ENCODE results near the gene CTNND2.
"Not testable (repeated sequence)": the region's sequence is repeated elsewhere in the genome, so short reads cannot be mapped to it uniquely, and the experiment has no call there.

Gene CTNND2

GRCh38 chr5:11427569-11427968, 476.7 kb downstream of the CTNND2 start:
- Histone ChIP-seq H3K9me3 (replicated peaks in 1 of 11) (no peaks in the 10 kb centered on the region), H3K27ac (no peak overlapping the region), H3K4me3 (no peak overlapping the region), H3K36me3 (no peaks in the 10 kb centered on the region), H3K27me3 (no peaks in the 10 kb centered on the region), H3K4me2 (no peak overlapping the region), H3K4me1 (no peaks in the 10 kb centered on the region), H4K20me1 (no peaks in the 10 kb centered on the region), H3K9ac (no peak overlapping the region)
- no peak for TF ChIP-seq Cebpa-rat (IDR thresholded peaks at IDR 0.05)

- no peaks in the 10 kb centered on the region for H3K27me3 ChIP-seq
- no peak for TF ChIP-seq Cebpa-rat (IDR thresholded peaks at IDR 0.05)
Measured at GRCh38 chr5:11426442-11426841, 477.8 kb downstream of the CTNND2 start.

GRCh38 chr5:11422342-11422741, 481.9 kb downstream of the CTNND2 start:
- Histone ChIP-seq H4K20me1 (no peaks in the 10 kb centered on the region), H3K4me3 (no peak overlapping the region), H3K9ac (no peak overlapping the region), H3K9me3 (replicated peaks in 1 of 11) (peaks cover 3 to 9% (median 7%) of the 10 kb centered on the region in 11 experiments; a peak in 20 of 22 replicates), H3K27me3 (no peaks in the 10 kb centered on the region), H3K36me3 (no peaks in the 10 kb centered on the region), H3K4me1 (no peaks in the 10 kb centered on the region), H3K27ac (no peak overlapping the region), H3K4me2 (no peak overlapping the region)
- TF ChIP-seq Cebpa-rat (IDR thresholded peaks at IDR 0.05), result no peak

More at GRCh38 chr5:11426442-11426841, 477.8 kb downstream of the CTNND2 start:
- H3K27ac ChIP-seq, result no peak overlapping the region
- H3K9me3 ChIP-seq (replicated peaks in 1 of 11), result no peaks in the 10 kb centered on the region
- H3K9ac ChIP-seq, result no peak overlapping the region
- H3K4me2 ChIP-seq, result no peak overlapping the region
- no peak overlapping the region for H3K4me3 ChIP-seq
- H3K36me3 ChIP-seq, result no peaks in the 10 kb centered on the region
- no peaks in the 10 kb centered on the region for H4K20me1 ChIP-seq
- H3K4me1 ChIP-seq, result no peaks in the 10 kb centered on the region

- Histone ChIP-seq H3K9me3 (replicated peaks in 1 of 11) (peaks cover 3 to 13% (median 11%) of the 10 kb centered on the region in 11 experiments; a peak in 20 of 22 replicates), H3K4me2 (no peak overlapping the region), H3K27me3 (no peaks in the 10 kb centered on the region), H3K4me3 (no peak overlapping the region), H3K4me1 (0 out of 20 replicates have a peak, but pooled peaks cover 0 to 4% (median 0%) of the 10 kb centered on the region in 10 experiments), H3K27ac (no peak overlapping the region), H3K36me3 (no peaks in the 10 kb centered on the region), H4K20me1 (no peaks in the 10 kb centered on the region), H3K9ac (no peak overlapping the region)
- no peak for TF ChIP-seq Cebpa-rat (IDR thresholded peaks at IDR 0.05)
Measured at GRCh38 chr5:11420969-11421368, 483.3 kb downstream of the CTNND2 start.

GRCh38 chr5:11415751-11416150, 488.5 kb downstream of the CTNND2 start:
- Histone ChIP-seq H3K9ac (no peak overlapping the region), H3K4me3 (no peak overlapping the region), H4K20me1 (no peaks in the 10 kb centered on the region), H3K27me3 (no peaks in the 10 kb centered on the region), H3K36me3 (no peaks in the 10 kb centered on the region), H3K9me3 (replicated peaks in 1 of 11) (peaks cover 13 to 23% (median 20%) of the 10 kb centered on the region in 11 experiments), H3K4me2 (no peak overlapping the region), H3K27ac (no peak overlapping the region), H3K4me1 (0 out of 20 replicates have a peak, but pooled peaks cover 0 to 5% (median 0%) of the 10 kb centered on the region in 10 experiments)
- no peak for TF ChIP-seq Cebpa-rat (IDR thresholded peaks at IDR 0.05)

- H3K27me3 ChIP-seq, H3K4me2 ChIP-seq, H3K36me3 ChIP-seq, H3K27ac ChIP-seq, H3K4me1 ChIP-seq, H3K4me3 ChIP-seq, H4K20me1 ChIP-seq, H3K9ac ChIP-seq: not testable (repeated sequence)
- H3K9me3 ChIP-seq (replicated peaks in 1 of 11), result peaks cover 13 to 23% (median 20%) of the 10 kb centered on the region in 11 experiments
Measured at GRCh38 chr5:11414732-11415131, 489.5 kb downstream of the CTNND2 start.

- H3K27ac ChIP-seq, result no peak overlapping the region
- no peak overlapping the region for H3K9ac ChIP-seq
- no peak overlapping the region for H3K4me3 ChIP-seq
- H3K4me1 ChIP-seq, result 0 out of 20 replicates have a peak, but pooled peaks cover 0 to 5% (median 0%) of the 10 kb centered on the region in 10 experiments
- H3K9me3 ChIP-seq (replicated peaks in 1 of 11), result peaks cover 5 to 14% (median 10%) of the 10 kb centered on the region in 11 experiments; a peak in 20 of 22 replicates
- H3K4me2 ChIP-seq, result no peak overlapping the region
- no peaks in the 10 kb centered on the region for H3K27me3 ChIP-seq
- no peaks in the 10 kb centered on the region for H3K36me3 ChIP-seq
- no peak for TF ChIP-seq Cebpa-rat (IDR thresholded peaks at IDR 0.05)
- H4K20me1 ChIP-seq, result no peaks in the 10 kb centered on the region
Measured at GRCh38 chr5:11411621-11412020, 492.6 kb downstream of the CTNND2 start.

- Histone ChIP-seq H3K4me2 (no peak overlapping the region), H3K9ac (no peak overlapping the region), H3K4me3 (no peak overlapping the region), H3K27me3 (no peaks in the 10 kb centered on the region), H4K20me1 (no peaks in the 10 kb centered on the region), H3K9me3 (replicated peaks in 1 of 11) (no peaks in the 10 kb centered on the region), H3K4me1 (peaks cover 0 to under 1% (median 0%) of the 10 kb centered on the region in 10 experiments; a peak in 1 of 20 replicates), H3K36me3 (no peaks in the 10 kb centered on the region), H3K27ac (no peak overlapping the region)
- TF ChIP-seq Cebpa-rat (IDR thresholded peaks at IDR 0.05), result no peak
Measured at GRCh38 chr5:11407556-11408145, 496.6 kb downstream of the CTNND2 start.

- Histone ChIP-seq H3K9me3 (replicated peaks in 1 of 11) (no peaks in the 10 kb centered on the region), H3K4me1 (peaks cover 0 to 4% (median 0%) of the 10 kb centered on the region in 10 experiments; a peak in 1 of 20 replicates), H3K27me3 (no peaks in the 10 kb centered on the region), H3K36me3 (no peaks in the 10 kb centered on the region), H3K4me2 (no peak overlapping the region), H3K9ac (no peak overlapping the region), H4K20me1 (no peaks in the 10 kb centered on the region), H3K27ac (no peak overlapping the region), H3K4me3 (no peak overlapping the region)
- TF ChIP-seq Cebpa-rat (IDR thresholded peaks at IDR 0.05), result no peak
Measured at GRCh38 chr5:11400316-11400715, 503.9 kb downstream of the CTNND2 start.

- Histone ChIP-seq H3K27me3 (no peaks in the 10 kb centered on the region), H4K20me1 (no peaks in the 10 kb centered on the region), H3K4me3 (no peak overlapping the region), H3K4me2 (no peak overlapping the region), H3K27ac (no peak overlapping the region), H3K36me3 (no peaks in the 10 kb centered on the region), H3K9me3 (replicated peaks in 1 of 11) (no peaks in the 10 kb centered on the region), H3K4me1 (peaks cover 0 to 4% (median 0%) of the 10 kb centered on the region in 10 experiments; a peak in 1 of 20 replicates), H3K9ac (no peak overlapping the region)
- TF ChIP-seq Cebpa-rat (IDR thresholded peaks at IDR 0.05), result no peak
Measured at GRCh38 chr5:11398728-11399127, 505.5 kb downstream of the CTNND2 start.
